Ectodermal cell (in vitro differentiated cells): ENCODE measurements around the gene FNBP1.
"Not testable (repeated sequence)": the region's sequence is repeated elsewhere in the genome, so short reads cannot be mapped to it uniquely, and the experiment has no call there.

Experiments used
- H3K27ac ChIP-seq: 2 replicates; pipeline ENCODE4 v1.7.0; 2013; ENCODE audit warnings: mild to moderate bottlenecking, low read depth, low read length; ENCODE audit not compliant: insufficient read depth, poor library complexity, severe bottlenecking
- H3K27me3 ChIP-seq: 2 replicates; pipeline ENCODE4 v1.7.0; 2013; ENCODE audit warnings: mild to moderate bottlenecking, low read length; ENCODE audit not compliant: insufficient read depth, control insufficient read depth, poor library complexity, severe bottlenecking
- H3K36me3 ChIP-seq: one replicate; pipeline ENCODE4 v1.7.0; 2013; ENCODE audit warnings: low read length; ENCODE audit not compliant: control insufficient read depth, insufficient read depth
- H3K4me1 ChIP-seq: one replicate; pipeline ENCODE4 v1.7.0; 2013; ENCODE audit warnings: low read length; ENCODE audit not compliant: control insufficient read depth, insufficient read depth
- H3K4me3 ChIP-seq: 2 replicates; pipeline ENCODE4 v1.7.0; 2013; ENCODE audit warnings: low read depth, low read length, control low read depth; ENCODE audit not compliant: insufficient read depth
- H3K9me3 ChIP-seq: 2 replicates; pipeline ENCODE4 v1.7.0; 2013; ENCODE audit warnings: mild to moderate bottlenecking, low read length, moderate library complexity; ENCODE audit not compliant: control insufficient read depth
- WGBS, 2 experiments: methylation state at CpG; one replicate each; pipeline ENCODE4 v1.1.7; 2013; ENCODE audit warnings: missing lambda C conversion rate in 2 of 2; 5-methylcytosine and 5-hydroxymethylcytosine counted together

The FNBP1 gene

GRCh38 chr9:130008538-130008937 lies 34.5 kb downstream of the FNBP1 start:
- H3K36me3 ChIP-seq = no peaks in the 10 kb centered on the region
- 87 to 88% methylated on average over 4 to 5 of the region's 5 CpGs for whole genome bisulfite sequencing, 2 experiments
- H3K27ac ChIP-seq = no peak overlapping the region
- no peak overlapping the region for H3K4me3 ChIP-seq
- no peaks in the 10 kb centered on the region for H3K27me3 ChIP-seq
- no peaks in the 10 kb centered on the region for H3K9me3 ChIP-seq
- no peaks in the 10 kb centered on the region for H3K4me1 ChIP-seq

GRCh38 chr9:130006952-130007351 lies 36.0 kb downstream of the FNBP1 start:
- H3K27me3 ChIP-seq, H3K9me3 ChIP-seq, H3K36me3 ChIP-seq, H3K4me1 ChIP-seq, H3K4me3 ChIP-seq, H3K27ac ChIP-seq: not testable (repeated sequence)
- 86 to 93% methylated on average over 5 to 6 of the region's 6 CpGs for WGBS, 2 experiments

- 82 to 83% methylated on average over 8 of the region's 8 CpGs for WGBS, 2 experiments
- Histone ChIP-seq H3K27me3 (no peaks in the 10 kb centered on the region), H3K36me3 (no peaks in the 10 kb centered on the region), H3K4me3 (no peak overlapping the region), H3K4me1 (no peaks in the 10 kb centered on the region), H3K27ac (no peak overlapping the region), H3K9me3 (no peaks in the 10 kb centered on the region)
Measured at GRCh38 chr9:130003943-130004552, 38.9 kb downstream of the FNBP1 start.

- H3K4me3 ChIP-seq = no peak overlapping the region
- no peak overlapping the region for H3K27ac ChIP-seq
- H3K36me3 ChIP-seq = no peaks in the 10 kb centered on the region
- WGBS, 2 experiments = 85 to 88% methylated on average over 5 of the region's 5 CpGs
- H3K27me3 ChIP-seq = no peaks in the 10 kb centered on the region
- H3K4me1 ChIP-seq = no peaks in the 10 kb centered on the region
- H3K9me3 ChIP-seq = no peaks in the 10 kb centered on the region
Measured at GRCh38 chr9:130002320-130002719, 40.7 kb downstream of the FNBP1 start.

GRCh38 chr9:130001190-130001589 lies 41.8 kb downstream of the FNBP1 start:
- H3K27me3 ChIP-seq = no peaks in the 10 kb centered on the region
- H3K36me3 ChIP-seq = no peaks in the 10 kb centered on the region
- H3K4me3 ChIP-seq = no peak overlapping the region
- no peaks in the 10 kb centered on the region for H3K4me1 ChIP-seq
- H3K9me3 ChIP-seq = no peaks in the 10 kb centered on the region
- 80 to 83% methylated on average over 7 of the region's 7 CpGs for WGBS, 2 experiments
- H3K27ac ChIP-seq = no peak overlapping the region

- WGBS, 2 experiments = 89 to 90% methylated on average over 5 of the region's 5 CpGs
- H3K9me3 ChIP-seq = no peaks in the 10 kb centered on the region
- H3K36me3 ChIP-seq = no peaks in the 10 kb centered on the region
- H3K4me1 ChIP-seq = no peaks in the 10 kb centered on the region
- H3K27me3 ChIP-seq = no peaks in the 10 kb centered on the region
- no peak overlapping the region for H3K4me3 ChIP-seq
- no peak overlapping the region for H3K27ac ChIP-seq
Measured at GRCh38 chr9:129999141-129999510, 43.9 kb downstream of the FNBP1 start.

GRCh38 chr9:129998491-129999140 lies 44.4 kb downstream of the FNBP1 start:
- Histone ChIP-seq H3K36me3 (no peaks in the 10 kb centered on the region), H3K27me3 (no peaks in the 10 kb centered on the region), H3K9me3 (no peaks in the 10 kb centered on the region), H3K4me3 (no peak overlapping the region), H3K4me1 (no peaks in the 10 kb centered on the region), H3K27ac (no peak overlapping the region)
- WGBS, 2 experiments = 89 to 90% methylated on average over 4 to 5 of the region's 5 CpGs

- H3K36me3 ChIP-seq, H3K27me3 ChIP-seq, H3K4me3 ChIP-seq, H3K9me3 ChIP-seq, H3K4me1 ChIP-seq, H3K27ac ChIP-seq: not testable (repeated sequence)
- 92 to 94% methylated on average over 3 of the region's 3 CpGs for WGBS, 2 experiments
Measured at GRCh38 chr9:129997706-129998105, 45.3 kb downstream of the FNBP1 start.

GRCh38 chr9:129996161-129996830 lies 46.7 kb downstream of the FNBP1 start:
- Histone ChIP-seq H3K4me1 (no peaks in the 10 kb centered on the region), H3K4me3 (no peak overlapping the region), H3K27ac (no peak overlapping the region), H3K27me3 (no peaks in the 10 kb centered on the region), H3K9me3 (no peaks in the 10 kb centered on the region), H3K36me3 (no peaks in the 10 kb centered on the region)
- 93 to 96% methylated on average over 6 to 7 of the region's 7 CpGs for WGBS, 2 experiments

GRCh38 chr9:129995409-129996160 lies 47.4 kb downstream of the FNBP1 start:
- Histone ChIP-seq H3K27ac (no peak overlapping the region), H3K4me3 (no peak overlapping the region), H3K4me1 (no peaks in the 10 kb centered on the region), H3K27me3 (no peaks in the 10 kb centered on the region), H3K36me3 (no peaks in the 10 kb centered on the region), H3K9me3 (no peaks in the 10 kb centered on the region)
- 90 to 92% methylated on average over 5 of the region's 5 CpGs for WGBS, 2 experiments
